Mammary epithelial cell (primary cell): Measurements from ENCODE around the gene CRELD2.

Source experiments
- EZH2 ChIP-seq: IDR thresholded peaks from 2 replicates; pipeline ENCODE4 v1.6.1; 2012; ENCODE audit warnings: low read length, inconsistent platforms, borderline replicate concordance
- TF ChIP-seq, protein P1 (sequence below), 2 donors: IDR thresholded peaks in 1 of 2; conservative IDR thresholded peaks in 1 of 2; 2 replicates each; pipeline ENCODE4 v1.5.1; 2011 to 2012; ENCODE audit warnings: inconsistent platforms in 2 of 2, low read length in 2 of 2, mild to moderate bottlenecking in 2 of 2, control low read depth in 1 of 2, low read depth in 1 of 2; ENCODE audit not compliant: insufficient read depth in 1 of 2; ENCODE audit errors: extremely low read depth in 1 of 2

DNA sequence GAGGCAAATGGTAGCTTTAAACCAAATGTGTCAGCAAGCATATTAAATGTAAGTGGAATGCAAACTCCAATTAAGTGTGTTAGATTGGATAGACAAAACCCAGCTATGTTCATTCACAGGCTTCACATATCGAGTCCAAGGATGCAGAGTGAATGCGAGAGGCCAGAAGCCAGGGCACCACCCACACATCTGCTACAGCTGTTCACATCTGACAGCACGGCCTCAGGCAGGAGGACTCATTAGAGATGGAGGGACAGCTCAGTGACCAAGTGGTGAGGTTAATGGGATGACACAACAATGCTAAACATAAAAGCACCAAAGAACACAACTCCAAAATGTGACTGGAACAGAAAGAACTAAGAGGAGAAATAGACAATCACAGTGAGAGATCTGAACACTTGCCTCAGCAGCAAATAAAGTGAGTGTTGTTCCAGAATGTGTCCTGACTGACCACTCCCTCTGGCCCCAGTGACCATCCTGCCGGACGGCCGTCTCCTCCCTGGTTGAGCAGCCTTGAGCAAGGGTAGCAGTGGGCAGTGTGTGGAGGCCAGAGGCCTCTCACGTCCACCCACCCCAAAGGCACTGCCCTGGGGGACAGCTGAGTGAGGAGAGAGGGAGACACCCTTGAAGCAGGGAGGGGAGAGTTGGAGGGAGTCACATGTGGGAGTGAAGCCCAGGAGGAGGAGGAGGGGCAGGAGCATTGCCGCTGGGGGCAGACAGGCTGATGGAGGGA is 23.9 kb upstream of the CRELD2 start:
- no peak for TF ChIP-seq EZH2
- TF ChIP-seq, protein P1, sequence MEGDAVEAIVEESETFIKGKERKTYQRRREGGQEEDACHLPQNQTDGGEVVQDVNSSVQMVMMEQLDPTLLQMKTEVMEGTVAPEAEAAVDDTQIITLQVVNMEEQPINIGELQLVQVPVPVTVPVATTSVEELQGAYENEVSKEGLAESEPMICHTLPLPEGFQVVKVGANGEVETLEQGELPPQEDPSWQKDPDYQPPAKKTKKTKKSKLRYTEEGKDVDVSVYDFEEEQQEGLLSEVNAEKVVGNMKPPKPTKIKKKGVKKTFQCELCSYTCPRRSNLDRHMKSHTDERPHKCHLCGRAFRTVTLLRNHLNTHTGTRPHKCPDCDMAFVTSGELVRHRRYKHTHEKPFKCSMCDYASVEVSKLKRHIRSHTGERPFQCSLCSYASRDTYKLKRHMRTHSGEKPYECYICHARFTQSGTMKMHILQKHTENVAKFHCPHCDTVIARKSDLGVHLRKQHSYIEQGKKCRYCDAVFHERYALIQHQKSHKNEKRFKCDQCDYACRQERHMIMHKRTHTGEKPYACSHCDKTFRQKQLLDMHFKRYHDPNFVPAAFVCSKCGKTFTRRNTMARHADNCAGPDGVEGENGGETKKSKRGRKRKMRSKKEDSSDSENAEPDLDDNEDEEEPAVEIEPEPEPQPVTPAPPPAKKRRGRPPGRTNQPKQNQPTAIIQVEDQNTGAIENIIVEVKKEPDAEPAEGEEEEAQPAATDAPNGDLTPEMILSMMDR (conservative IDR thresholded peaks at IDR 0.05 in 1 of 2, IDR thresholded peaks at IDR 0.05 in 1 of 2; ENCODE audit: extremely low read depth in 1 of 2, insufficient read depth in 1 of 2, low read depth in 1 of 2, low read length in 2 of 2), result no peak
